SK-N-SH (cell line): ENCODE measurements around the gene CRISPLD2. TPM values are rescaled to one million over a fixed set of nuclear protein-coding genes. Genes with fewer than 3 reads are reported as not detected.

Experiments
- CTCF ChIA-PET: fragments of 300-600, 350-600 bp; formaldehyde crosslinking; extraction: SDS; loops from one replicate; lab custom pipeline; 2021; lab: Yijun Ruan, JAX
- POLR2A ChIA-PET: fragments of 350-600 bp; sonication (Branson Sonifier 250); formaldehyde crosslinking; extraction: SDS; loops from one replicate; lab custom pipeline; 2020; ENCODE audit warnings: antibody characterized with exemption, inconsistent platforms; lab: Yijun Ruan, JAX
- DNase-seq: peaks from one replicate; pipeline ENCODE4 v3.0.0; 2012
- H2AFZ ChIP-seq: fragments of 200-600 bp; sonication (generic); 2 replicates; pipeline ENCODE4 v1.8.1; 2016; ENCODE audit warnings: antibody characterized with exemption, mild to moderate bottlenecking, low read depth
- H3F3A ChIP-seq: fragments of 200-600 bp; sonication (generic); replicated peaks from 2 replicates; pipeline ENCODE3; 2016; ENCODE audit warnings: antibody characterized with exemption, mild to moderate bottlenecking; ENCODE audit not compliant: insufficient read depth
- H3K27ac ChIP-seq, 2 experiments: fragments of 200-500 bp in 1 of 2; fragments of 200-600 bp in 1 of 2; sonication (Bioruptor generic) in 1 of 2; sonication (generic), shearing (Covaris generic) in 1 of 2; 2 replicates each; pipeline versions ENCODE4 v1.5.1 to v1.6.1; 2014 to 2016; ENCODE audit warnings: low read depth in 2 of 2, inconsistent platforms in 1 of 2, low read length in 1 of 2, mild to moderate bottlenecking in 1 of 2, mixed read lengths in 1 of 2
- H3K27me3 ChIP-seq: fragments of 200-600 bp; sonication (generic), shearing (Covaris generic); 2 replicates; pipeline ENCODE4 v1.6.1; 2016; ENCODE audit warnings: mixed run types; ENCODE audit not compliant: insufficient read depth
- H3K36me3 ChIP-seq, 2 experiments: fragments of 200-500 bp in 1 of 2; fragments of 200-600 bp in 1 of 2; sonication (Bioruptor generic) in 1 of 2; sonication (generic) in 1 of 2; replicated peaks in 1 of 2; 2 replicates each; pipeline versions ENCODE3 to v1.5.1; 2014 to 2016; ENCODE audit warnings: low read length in 1 of 2, mild to moderate bottlenecking in 1 of 2; ENCODE audit not compliant: insufficient read depth in 2 of 2, control insufficient read depth in 1 of 2
- H3K4me1 ChIP-seq, 2 experiments: fragments of 200-500 bp in 1 of 2; fragments of 200-600 bp in 1 of 2; sonication (Bioruptor generic) in 1 of 2; sonication (generic), shearing (Covaris generic) in 1 of 2; 2 replicates each; pipeline versions ENCODE4 v1.5.1 to v1.6.1; 2014 to 2016; ENCODE audit warnings: low read depth in 1 of 2, low read length in 1 of 2, mixed run types in 1 of 2; ENCODE audit not compliant: insufficient read depth in 2 of 2, control insufficient read depth in 1 of 2
- H3K4me2 ChIP-seq: fragments of 200-600 bp; sonication (generic), shearing (Covaris generic); 2 replicates; pipeline ENCODE4 v1.6.1; 2017; ENCODE audit warnings: mixed run types
- H3K4me3 ChIP-seq, 2 experiments: fragments of 200-500 bp in 1 of 2; fragments of 200-600 bp in 1 of 2; sonication (Bioruptor generic) in 1 of 2; sonication (generic), shearing (Covaris generic) in 1 of 2; 2 replicates each; pipeline versions ENCODE4 v1.5.1 to v1.8.1; 2014 to 2016; ENCODE audit warnings: low read depth in 2 of 2, inconsistent platforms in 1 of 2, low read length in 1 of 2, mild to moderate bottlenecking in 1 of 2, mixed read lengths in 1 of 2, moderate library complexity in 1 of 2
- H3K79me2 ChIP-seq: fragments of 200-600 bp; sonication (generic); 2 replicates; pipeline ENCODE4 v1.8.1; 2017; ENCODE audit warnings: mild to moderate bottlenecking; ENCODE audit not compliant: insufficient read depth
- H3K9ac ChIP-seq: fragments of 200-600 bp; sonication (generic); 2 replicates; pipeline ENCODE4 v1.6.1; 2017; ENCODE audit warnings: mixed run types
- H3K9me2 ChIP-seq: fragments of 200-600 bp; sonication (generic); 2 replicates; pipeline ENCODE4 v1.6.1; 2017; ENCODE audit warnings: mixed run types
- H3K9me3 ChIP-seq: fragments of 200-600 bp; sonication (generic); 2 replicates; pipeline ENCODE4 v1.6.1; 2017; ENCODE audit warnings: mixed run types, mild to moderate bottlenecking, moderate library complexity
- H4K20me1 ChIP-seq: fragments of 200-600 bp; sonication (generic); 2 replicates; pipeline ENCODE4 v1.6.1; 2017; ENCODE audit warnings: mild to moderate bottlenecking, mixed run types; ENCODE audit not compliant: insufficient read depth
- EZH2phosphoT487 ChIP-seq: fragments of 200-600 bp; sonication (generic); IDR thresholded peaks from 2 replicates; pipeline ENCODE4 v1.6.1; 2017; ENCODE audit warnings: low read depth, mixed run types, mild to moderate bottlenecking, antibody characterized with exemption, moderate library complexity, borderline replicate concordance
- FOSL2 ChIP-seq: IDR thresholded peaks from 2 replicates; pipeline ENCODE4 v1.4.0; 2012; ENCODE audit warnings: low read depth, mild to moderate bottlenecking, moderate library complexity, borderline replicate concordance
- FOXM1 ChIP-seq: IDR thresholded peaks from 2 replicates; pipeline ENCODE4 v1.4.0; 2012; ENCODE audit warnings: low read depth, mild to moderate bottlenecking
- GABPA ChIP-seq: IDR thresholded peaks from 2 replicates; pipeline ENCODE4 v1.4.0; 2012; ENCODE audit warnings: low read depth, mild to moderate bottlenecking
- GATA2 ChIP-seq: sonication (generic); formaldehyde crosslinking; IDR thresholded peaks from 2 replicates; pipeline ENCODE4 v1.5.0; 2020; ENCODE audit warnings: mild to moderate bottlenecking, missing genetic modification reagents
- IRF3 ChIP-seq: fragments of 150-350 bp; IDR thresholded peaks from 2 replicates; pipeline ENCODE4 v1.6.1; 2016; ENCODE audit warnings: mild to moderate bottlenecking, low read depth, low read length
- MEF2A ChIP-seq: IDR thresholded peaks from 2 replicates; pipeline ENCODE4 v1.4.0; 2012; ENCODE audit warnings: low read depth, borderline replicate concordance
- NFIC ChIP-seq: IDR thresholded peaks from 2 replicates; pipeline ENCODE4 v1.4.0; 2012; ENCODE audit warnings: borderline replicate concordance
- RCOR1 ChIP-seq: fragments of 150-350 bp; IDR thresholded peaks from 2 replicates; pipeline ENCODE4 v1.6.1; 2017; ENCODE audit warnings: antibody characterized with exemption, low read length
- REST ChIP-seq: IDR thresholded peaks from 2 replicates; pipeline ENCODE4 v1.6.1; 2012; ENCODE audit warnings: mild to moderate bottlenecking, low read depth, low read length, moderate library complexity
- RXRA ChIP-seq: IDR thresholded peaks from 2 replicates; pipeline ENCODE4 v1.4.0; 2012; ENCODE audit warnings: low read depth, mild to moderate bottlenecking, borderline replicate concordance
- TCF12 ChIP-seq: IDR thresholded peaks from 2 replicates; pipeline ENCODE4 v1.4.0; 2012
- USF2 ChIP-seq: fragments of 150-350 bp; IDR thresholded peaks from 2 replicates; pipeline ENCODE4 v1.6.1; 2017; ENCODE audit warnings: antibody characterized with exemption, low read length, low read depth, borderline replicate concordance
- ZBTB33 ChIP-seq: IDR thresholded peaks from 2 replicates; pipeline ENCODE4 v1.4.0; 2012; ENCODE audit warnings: low read depth, borderline replicate concordance
- WGBS: methylation state at CpG from one replicate; pipeline ENCODE4 v1.1.6; 2017; ENCODE audit warnings: low lambda C conversion rate; 5-methylcytosine and 5-hydroxymethylcytosine counted together
- polyA plus RNA-seq, 3 experiments: library from polyadenylated mRNA; depleted of rRNA; stranded (reverse); fragments of >200 nt; gene quantifications; 2 replicates each; pipeline ENCODE4 v1.2.3, GENCODE V29; 2012
- TF ChIP-seq, protein P1 (sequence below): fragments of 200-600 bp; sonication (generic); IDR thresholded peaks from 2 replicates; pipeline ENCODE4 v1.6.1; 2017; ENCODE audit warnings: antibody characterized with exemption, mild to moderate bottlenecking, moderate library complexity

Gene CRISPLD2
- polyA plus RNA-seq, 1 of the 3 experiments (the other 2 are of a cell fraction): 6.3 TPM

DNA sequence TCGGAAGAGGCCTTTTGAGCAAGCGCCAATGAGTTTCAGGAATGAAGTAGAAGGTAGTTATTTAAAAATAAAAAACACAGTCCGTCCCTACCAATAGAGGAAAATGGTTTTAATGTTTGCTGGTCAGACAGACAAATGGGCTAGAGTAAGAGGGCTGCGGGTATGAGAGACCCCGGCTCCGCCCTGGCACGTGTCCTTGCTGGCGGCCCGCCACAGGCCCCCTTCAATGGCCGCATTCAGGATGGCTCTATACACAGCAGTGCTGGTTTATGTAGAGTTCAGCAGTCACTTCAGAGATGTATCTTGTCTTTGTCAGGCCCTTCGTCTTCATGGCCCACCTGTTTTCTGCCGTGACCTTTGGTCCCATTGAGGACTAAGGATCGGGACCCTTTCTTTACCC lies 87.3 kb downstream of the CRISPLD2 start (continued):
- no peak for TF ChIP-seq USF2
- TF ChIP-seq TCF12: no peak
- no peak for TF ChIP-seq GATA2 (CRISPR knock-in tag)
- no peak for TF ChIP-seq NFIC
- no peak for TF ChIP-seq GABPA
- TF ChIP-seq, all 33 proteins: peak for 0

GRCh38 chr16:84907575-84907974 lies 87.8 kb downstream of the CRISPLD2 start:
- TF ChIP-seq RCOR1 (no peak), FOXM1 (no peak), MEF2A (no peak), IRF3 (no peak), NFIC (no peak), ZBTB33 (no peak), FOSL2 (no peak), USF2 (no peak), EZH2phosphoT487 (no peak), RXRA (no peak), TCF12 (no peak), REST (no peak)
- TF ChIP-seq, protein P1, sequence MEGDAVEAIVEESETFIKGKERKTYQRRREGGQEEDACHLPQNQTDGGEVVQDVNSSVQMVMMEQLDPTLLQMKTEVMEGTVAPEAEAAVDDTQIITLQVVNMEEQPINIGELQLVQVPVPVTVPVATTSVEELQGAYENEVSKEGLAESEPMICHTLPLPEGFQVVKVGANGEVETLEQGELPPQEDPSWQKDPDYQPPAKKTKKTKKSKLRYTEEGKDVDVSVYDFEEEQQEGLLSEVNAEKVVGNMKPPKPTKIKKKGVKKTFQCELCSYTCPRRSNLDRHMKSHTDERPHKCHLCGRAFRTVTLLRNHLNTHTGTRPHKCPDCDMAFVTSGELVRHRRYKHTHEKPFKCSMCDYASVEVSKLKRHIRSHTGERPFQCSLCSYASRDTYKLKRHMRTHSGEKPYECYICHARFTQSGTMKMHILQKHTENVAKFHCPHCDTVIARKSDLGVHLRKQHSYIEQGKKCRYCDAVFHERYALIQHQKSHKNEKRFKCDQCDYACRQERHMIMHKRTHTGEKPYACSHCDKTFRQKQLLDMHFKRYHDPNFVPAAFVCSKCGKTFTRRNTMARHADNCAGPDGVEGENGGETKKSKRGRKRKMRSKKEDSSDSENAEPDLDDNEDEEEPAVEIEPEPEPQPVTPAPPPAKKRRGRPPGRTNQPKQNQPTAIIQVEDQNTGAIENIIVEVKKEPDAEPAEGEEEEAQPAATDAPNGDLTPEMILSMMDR: no peak
- Histone ChIP-seq H3K4me2 (no peak overlapping the region), H3K9me2 (no peaks in the 10 kb centered on the region), H3F3A (no peaks in the 10 kb centered on the region), H3K27me3 (no peaks in the 10 kb centered on the region), H3K27ac (no peak overlapping the region), H3K36me3 (no peaks in the 10 kb centered on the region), H3K79me2 (no peaks in the 10 kb centered on the region), H2AFZ (no peak overlapping the region), H4K20me1 (no peaks in the 10 kb centered on the region), H3K9me3 (no peaks in the 10 kb centered on the region), H3K4me1 (no peaks in the 10 kb centered on the region; a peak in 1 of 4 replicates), H3K9ac (no peak overlapping the region), H3K4me3 (no peak overlapping the region)
- no peak for DNase-seq
- CTCF ChIA-PET: interaction anchor here (1.0 kb wide), 2 partner anchors 18 to 153 kb away, joined by 3 read pairs; no protein-coding TSS in a partner anchor
- POLR2A ChIA-PET: no interaction called here
- WGBS: 69% methylated on average over 12 of the region's 12 CpGs
